HepG2 (cell line): ENCODE data around the gene SEMA3C. TPM values are rescaled to one million over a fixed set of nuclear protein-coding genes. Genes with fewer than 3 reads are reported as not detected.

Source experiments
- ATAC-seq: fragments of 200-7000 bp; cut with Tn5 transposase; 3 replicates; pipeline ENCODE4 v1.9.1; 2020; ENCODE audit warnings: mild to moderate bottlenecking, moderate library complexity
- BruUV-seq: library from RNA; stranded (reverse); fragments of 400-500 nt; replicated peaks from 2 replicates; lab custom pipeline; 2021; lab: Mats Ljungman, UMichigan
- CTCF ChIA-PET: fragments of 300-600 bp; formaldehyde crosslinking; extraction: SDS; loops from one replicate; lab custom pipeline; 2021; ENCODE audit warnings: low total read pairs, inconsistent platforms, low intra/inter-chr PET ratio; lab: Yijun Ruan, JAX
- POLR2A ChIA-PET: fragments of 350-600 bp; sonication (Branson Sonifier 250); formaldehyde crosslinking; loops from one replicate; lab custom pipeline; 2020; ENCODE audit warnings: antibody characterized with exemption, inconsistent platforms; lab: Yijun Ruan, JAX
- DNase-seq: peaks from one replicate; pipeline ENCODE4 v3.0.0-alpha.2; 2015; ENCODE audit warnings: low spot score
- FAIRE-seq: peaks from 3 replicates; lab custom pipeline; 2011; peaks lifted over from hg19 to GRCh38; lab: Jason Lieb, UNC
- H2AFZ ChIP-seq: one replicate; pipeline ENCODE4 v1.6.1; 2011; ENCODE audit warnings: low read length, inconsistent platforms
- H3K27ac ChIP-seq: fragments of 300-600 bp; 3 replicates; pipeline ENCODE4 v1.8.0; 2011; ENCODE audit warnings: mixed run types, mild to moderate bottlenecking, mixed read lengths, low read length, inconsistent platforms; ENCODE audit not compliant: insufficient read depth; ENCODE audit errors: extremely low read length
- H3K27me3 ChIP-seq, 2 experiments: fragments of 200-600 bp in 1 of 2; 2 replicates in 1 of 2; 3 replicates in 1 of 2; pipeline versions ENCODE4 v1.6.0 to v1.8.0; 2011; ENCODE audit warnings: low read length in 2 of 2, mild to moderate bottlenecking in 2 of 2, moderate library complexity in 2 of 2, inconsistent platforms in 1 of 2; ENCODE audit not compliant: insufficient read depth in 2 of 2, control insufficient read depth in 1 of 2
- H3K36me3 ChIP-seq, 2 experiments: fragments of 200-600 bp in 1 of 2; replicated peaks in 1 of 2; 2 replicates in 1 of 2; 3 replicates in 1 of 2; pipeline versions ENCODE4 v1.5.1 to v1.8.0; 2011; ENCODE audit warnings: low read length in 2 of 2, inconsistent platforms in 1 of 2; ENCODE audit not compliant: insufficient read depth in 2 of 2, control insufficient read depth in 1 of 2
- H3K4me1 ChIP-seq: 2 replicates; pipeline ENCODE4 v1.5.1; 2012; ENCODE audit warnings: low read length, inconsistent platforms; ENCODE audit not compliant: insufficient read depth
- H3K4me2 ChIP-seq: 2 replicates; pipeline ENCODE4 v1.6.0; 2011; ENCODE audit warnings: low read depth, low read length, inconsistent platforms
- H3K4me3 ChIP-seq, 3 experiments: fragments of 200-600 bp in 1 of 3; sonication (generic), shearing (Covaris generic) in 1 of 3; replicated peaks in 1 of 3; 2 replicates each; pipeline ENCODE4 v1.5.1; 2011 to 2016; ENCODE audit warnings: low read length in 3 of 3, inconsistent platforms in 2 of 3, low read depth in 2 of 3, mild to moderate bottlenecking in 2 of 3, control low read depth in 1 of 3, mixed read lengths in 1 of 3; ENCODE audit not compliant: insufficient read depth in 1 of 3
- H3K79me2 ChIP-seq: one replicate; pipeline ENCODE4 v1.6.1; 2011; ENCODE audit warnings: low read length, inconsistent platforms; ENCODE audit not compliant: insufficient read depth
- H3K9ac ChIP-seq: 2 replicates; pipeline ENCODE4 v1.6.0; 2011; ENCODE audit warnings: mild to moderate bottlenecking, low read depth, low read length, inconsistent platforms; ENCODE audit not compliant: insufficient read depth
- H3K9me3 ChIP-seq: 2 replicates; pipeline ENCODE4 v1.5.1; 2012; ENCODE audit warnings: mild to moderate bottlenecking, low read length
- H4K20me1 ChIP-seq: 2 replicates; pipeline ENCODE4 v1.6.0; 2011; ENCODE audit warnings: inconsistent platforms, mild to moderate bottlenecking, low read length, moderate library complexity; ENCODE audit not compliant: insufficient read depth
- CCAR2 ChIP-seq: fragments of 200-400 bp; formaldehyde crosslinking; optimal IDR thresholded peaks from 2 replicates; pipeline ENCODE3; 2018; ENCODE audit warnings: low read depth, mild to moderate bottlenecking, low read length, moderate library complexity
- HES4 ChIP-seq: sonication (generic); formaldehyde crosslinking; IDR thresholded peaks from 2 replicates; pipeline ENCODE4 v1.9.0; 2021; ENCODE audit warnings: mild to moderate bottlenecking, missing genetic modification reagents, borderline replicate concordance
- HIVEP1 ChIP-seq: sonication (generic); formaldehyde crosslinking; IDR thresholded peaks from 2 replicates; pipeline ENCODE4 v1.4.0; 2020; ENCODE audit warnings: mild to moderate bottlenecking, missing genetic modification reagents
- MBD4 ChIP-seq: IDR thresholded peaks from 2 replicates; pipeline ENCODE4 v1.6.1; 2012; ENCODE audit warnings: low read length, inconsistent platforms, borderline replicate concordance
- ZNF24 ChIP-seq: fragments of 450-650 bp; IDR thresholded peaks from 2 replicates; pipeline ENCODE4 v1.6.1; 2017; ENCODE audit warnings: antibody characterized with exemption, mild to moderate bottlenecking
- ZNF747 ChIP-seq: sonication (generic); formaldehyde crosslinking; IDR thresholded peaks from 2 replicates; pipeline ENCODE4 v1.8.1; 2023; ENCODE audit warnings: missing genetic modification reagents, mild to moderate bottlenecking, borderline replicate concordance
- WGBS: methylation state at CpG from one replicate; pipeline ENCODE4 v1.1.6; 2017; ENCODE audit warnings: low lambda C conversion rate; 5-methylcytosine and 5-hydroxymethylcytosine counted together
- in situ Hi-C: cut with HindIII; loops from 2 replicates; pipeline ENCODE4 v1.10.0; 2017; ENCODE audit warnings: low pct_unique_long_range_greater_than_20kb; ENCODE audit not compliant: extremely low pct_ligation_motif_present
- intact Hi-C: fragments of 100-400 bp; cut with micrococcal nuclease; formaldehyde crosslinking; loops from one replicate; pipeline ENCODE4 v1.10.0; 2022; ENCODE audit not compliant: unreplicated experiment
- polyA plus RNA-seq, 8 experiments: library from polyadenylated mRNA; depleted of rRNA in 3 of 8; stranded (reverse) in 7 of 8; unstranded in 1 of 8; fragments of >200 nt; fragmentation: Illumina TruSeq in 4 of 8; extraction: Trizol in 4 of 8; gene quantifications; 2 replicates each; pipeline versions ENCODE4 v1.2.1 to v1.2.3, GENCODE V29; 2011 to 2016; ENCODE audit warnings: low read depth in 4 of 8, missing spikeins in 1 of 8, mixed read lengths in 1 of 8; ENCODE audit not compliant: insufficient read depth in 1 of 8
- total RNA-seq, 5 experiments: library from RNA; depleted of rRNA; stranded (reverse); fragments of >200 nt; fragmentation: Illumina TruSeq; extraction: Trizol; gene quantifications; 2 replicates each; pipeline ENCODE4 v1.2.3, GENCODE V29; 2016; ENCODE audit warnings: low read depth in 1 of 5
- TF ChIP-seq, protein P1 (sequence below): sonication (generic); formaldehyde crosslinking; IDR thresholded peaks from 2 replicates; pipeline ENCODE4 v1.5.0; 2020; ENCODE audit warnings: mild to moderate bottlenecking, missing genetic modification reagents, borderline replicate concordance

The SEMA3C gene
- total and polyA plus RNA-seq, 2 of the 13 experiments (the other 11 are each of a cell fraction or from before 2014, with no cell fraction given), result 0.05 to 0.13 TPM

DNA sequence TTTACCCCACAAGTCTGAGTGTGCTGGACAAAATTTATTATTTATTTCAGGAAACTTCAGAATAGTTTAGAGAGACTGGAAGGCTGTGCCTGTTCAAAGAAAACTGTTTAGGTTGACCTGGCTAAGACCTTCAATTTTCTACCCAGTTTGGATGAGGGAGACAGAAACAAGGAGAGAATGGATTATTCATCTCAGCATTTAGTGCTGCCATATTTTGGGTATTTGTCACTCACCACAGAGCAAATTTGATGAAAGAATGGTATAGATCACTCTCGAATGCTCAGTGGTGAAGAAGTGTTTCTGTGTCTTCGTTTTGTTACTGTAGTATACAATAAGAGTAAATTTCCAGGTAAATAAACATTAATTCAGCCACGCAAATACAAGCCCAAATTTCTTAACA, 71.8 kb downstream of the SEMA3C start (continued):
- TF ChIP-seq, protein P1, sequence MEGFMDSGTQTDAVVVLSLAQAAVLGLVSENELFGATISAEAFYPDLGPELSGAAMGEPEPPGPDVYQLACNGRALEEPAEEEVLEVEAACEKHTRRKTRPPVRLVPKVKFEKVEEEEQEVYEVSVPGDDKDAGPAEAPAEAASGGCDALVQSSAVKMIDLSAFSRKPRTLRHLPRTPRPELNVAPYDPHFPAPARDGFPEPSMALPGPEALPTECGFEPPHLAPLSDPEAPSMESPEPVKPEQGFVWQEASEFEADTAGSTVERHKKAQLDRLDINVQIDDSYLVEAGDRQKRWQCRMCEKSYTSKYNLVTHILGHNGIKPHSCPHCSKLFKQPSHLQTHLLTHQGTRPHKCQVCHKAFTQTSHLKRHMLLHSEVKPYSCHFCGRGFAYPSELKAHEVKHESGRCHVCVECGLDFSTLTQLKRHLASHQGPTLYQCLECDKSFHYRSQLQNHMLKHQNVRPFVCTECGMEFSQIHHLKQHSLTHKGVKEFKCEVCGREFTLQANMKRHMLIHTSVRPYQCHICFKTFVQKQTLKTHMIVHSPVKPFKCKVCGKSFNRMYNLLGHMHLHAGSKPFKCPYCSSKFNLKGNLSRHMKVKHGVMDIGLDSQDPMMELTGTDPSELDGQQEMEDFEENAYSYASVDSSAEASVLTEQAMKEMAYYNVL, result no peak
- TF ChIP-seq CCAR2 (no peak), MBD4 (no peak)
- TF ChIP-seq, all 625 proteins: peak for 0

DNA sequence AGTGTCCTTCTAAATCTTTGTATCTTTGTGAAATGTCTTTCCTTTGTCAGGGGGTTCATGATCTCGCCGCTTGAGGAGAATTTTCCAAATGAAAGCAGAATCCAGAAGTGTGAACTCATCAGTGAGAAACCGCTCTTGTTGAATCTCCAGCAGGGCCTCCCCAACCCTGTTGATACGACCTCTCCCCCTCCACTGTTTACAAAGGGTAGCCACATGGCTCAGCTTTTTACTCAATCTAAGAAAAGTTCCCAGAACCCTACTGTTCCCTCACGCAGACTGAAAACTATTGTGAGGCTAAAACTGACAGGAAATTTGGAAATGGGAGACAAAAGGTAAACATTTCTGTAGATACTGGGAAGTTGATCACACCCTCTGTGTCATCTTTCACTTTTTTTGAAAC, 73.9 kb downstream of the SEMA3C start:
- Histone ChIP-seq H4K20me1 (no peaks in the 10 kb centered on the region), H3K27me3 (no peaks in the 10 kb centered on the region), H3K4me2 (no peak overlapping the region), H3K4me1 (no peaks in the 10 kb centered on the region), H3K27ac (no peak overlapping the region), H2AFZ (no peak overlapping the region), H3K79me2 (no peaks in the 10 kb centered on the region), H3K36me3 (no peaks in the 10 kb centered on the region), H3K9ac (no peak overlapping the region), H3K9me3 (no peaks in the 10 kb centered on the region), H3K4me3 (no peak overlapping the region)
- no peak for TF ChIP-seq HIVEP1 (CRISPR knock-in tag)
- 1% methylated on average over 5 of the region's 5 CpGs for WGBS
- FAIRE-seq (no peak), ATAC-seq (no peak), DNase-seq (no peak)
- BruUV-seq, result no TSS peak
- ChIA-PET POLR2A (no interaction called here), CTCF (no interaction called here)
- in situ Hi-C loops (no loop called here), intact Hi-C loops (no loop called here)

DNA sequence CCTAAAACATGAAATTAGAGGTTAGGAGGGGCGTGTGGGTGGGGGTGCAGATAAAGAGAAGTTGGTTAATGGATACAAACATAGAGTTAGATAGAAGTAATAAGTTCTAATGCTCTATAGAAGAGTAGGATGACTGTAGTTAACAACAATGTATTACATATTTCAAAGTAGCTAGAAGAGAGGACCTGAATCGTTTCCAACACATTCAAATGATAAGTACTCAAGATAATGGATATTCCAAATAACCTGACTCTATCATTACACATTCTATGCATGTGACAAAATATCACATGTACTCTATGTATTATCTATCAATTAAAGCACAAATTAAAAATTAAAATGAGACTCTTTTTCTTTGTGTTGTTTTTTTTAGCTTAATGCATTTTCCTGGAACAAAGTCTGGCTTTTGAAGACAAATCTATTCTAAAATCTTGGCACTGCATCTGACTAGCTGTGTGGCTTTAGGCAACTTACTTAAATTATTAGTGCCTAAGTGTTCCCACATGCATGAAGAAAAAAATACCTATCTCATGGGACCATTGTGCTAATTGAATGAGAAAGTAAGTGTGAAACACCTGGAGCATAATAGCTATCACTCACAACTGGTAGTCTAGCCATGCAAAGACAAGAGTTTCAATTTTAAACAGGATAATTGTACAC, 75.7 kb downstream of the SEMA3C start:
- BruUV-seq, result no TSS peak
- H3K4me3 ChIP-seq, result no peak overlapping the region
- no peak overlapping the region for H2AFZ ChIP-seq
- ATAC-seq (no peak), FAIRE-seq (no peak), DNase-seq (no peak)
- intact Hi-C loops, result no loop called here
- ChIA-PET CTCF (no interaction called here), POLR2A (no interaction called here)
- no peaks in the 10 kb centered on the region for H3K79me2 ChIP-seq
- no peak overlapping the region for H3K9ac ChIP-seq
- in situ Hi-C loops, result no loop called here
- H3K36me3 ChIP-seq, result no peaks in the 10 kb centered on the region
- TF ChIP-seq ZNF747 (CRISPR knock-in tag), result no peak
- no peak for TF ChIP-seq ZNF24
- no peak for TF ChIP-seq HES4
- H3K27me3 ChIP-seq, result no peaks in the 10 kb centered on the region
- H3K4me1 ChIP-seq, result no peaks in the 10 kb centered on the region
- WGBS, result 4% methylated on average over 2 of the region's 2 CpGs
- no peak overlapping the region for H3K27ac ChIP-seq
- H3K9me3 ChIP-seq, result no peaks in the 10 kb centered on the region
- no peaks in the 10 kb centered on the region for H4K20me1 ChIP-seq
- no peak overlapping the region for H3K4me2 ChIP-seq
